ENCODE data around the gene MACROD2.
"Not testable (repeated sequence)": the region's sequence is repeated elsewhere in the genome, so short reads cannot be mapped to it uniquely, and the experiment has no call there.

MACROD2 gene

DNA sequence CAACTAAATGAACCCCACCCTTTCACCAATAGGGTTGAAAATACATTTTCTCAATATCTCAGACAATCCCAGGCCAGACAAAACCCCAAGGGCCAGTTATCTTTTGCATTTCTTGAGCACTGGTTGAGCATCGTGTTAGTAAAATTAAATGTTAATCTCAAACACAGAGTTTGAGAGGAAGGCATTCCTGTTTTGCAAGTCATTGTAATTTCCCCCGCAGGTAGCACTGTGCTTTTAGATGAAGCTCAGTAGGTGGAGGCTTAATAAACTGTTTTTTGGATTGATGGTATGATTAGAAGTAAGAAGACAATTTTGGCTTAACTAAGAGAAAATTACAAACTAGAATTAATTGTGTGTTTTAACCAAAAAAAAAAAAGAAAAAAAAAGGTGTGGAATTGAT lies 1340.7 kb downstream of the MACROD2 start:
- DNase-seq, result no peak

DNA sequence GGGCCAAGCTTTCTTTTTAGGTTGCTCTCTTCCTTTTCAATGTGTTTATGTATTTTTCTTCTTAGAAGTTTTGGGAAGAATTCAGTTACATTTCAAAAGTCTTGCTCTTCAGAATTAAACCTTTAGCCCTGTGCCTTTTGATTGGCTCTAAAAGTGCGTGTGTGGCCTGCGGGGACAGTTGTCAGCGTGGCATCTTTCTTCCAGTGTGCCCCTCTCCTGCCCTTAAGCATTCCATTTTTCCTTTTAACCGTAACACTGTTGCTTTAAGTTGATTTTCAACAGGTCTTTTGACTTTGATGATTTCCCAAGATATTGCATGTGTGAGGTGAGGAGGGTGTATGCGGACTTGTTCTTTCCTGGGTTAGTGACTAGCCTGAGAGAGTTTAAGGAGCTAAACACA lies 1341.2 kb downstream of the MACROD2 start:
- DNase-seq, result no peak

DNA sequence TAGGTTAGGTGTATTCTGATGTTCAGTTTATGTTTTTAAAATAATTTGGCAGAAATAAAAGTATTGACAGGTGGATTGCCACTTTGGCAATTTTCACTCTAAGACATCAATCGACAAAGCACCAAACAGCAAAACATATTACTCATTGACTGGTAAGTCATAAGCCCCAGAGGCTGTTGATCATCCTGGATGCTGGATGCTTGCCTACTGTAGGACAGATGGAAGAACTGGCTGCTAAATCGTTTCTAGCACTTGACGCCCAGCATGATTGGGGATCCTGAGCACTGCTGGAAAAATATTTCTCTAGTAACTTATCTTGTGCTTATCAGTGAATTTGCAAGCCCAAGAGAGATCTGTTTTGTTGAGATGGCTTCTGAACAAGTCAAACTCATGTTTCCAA lies 1343.9 kb downstream of the MACROD2 start:
- DNase-seq, result no peak

DNA sequence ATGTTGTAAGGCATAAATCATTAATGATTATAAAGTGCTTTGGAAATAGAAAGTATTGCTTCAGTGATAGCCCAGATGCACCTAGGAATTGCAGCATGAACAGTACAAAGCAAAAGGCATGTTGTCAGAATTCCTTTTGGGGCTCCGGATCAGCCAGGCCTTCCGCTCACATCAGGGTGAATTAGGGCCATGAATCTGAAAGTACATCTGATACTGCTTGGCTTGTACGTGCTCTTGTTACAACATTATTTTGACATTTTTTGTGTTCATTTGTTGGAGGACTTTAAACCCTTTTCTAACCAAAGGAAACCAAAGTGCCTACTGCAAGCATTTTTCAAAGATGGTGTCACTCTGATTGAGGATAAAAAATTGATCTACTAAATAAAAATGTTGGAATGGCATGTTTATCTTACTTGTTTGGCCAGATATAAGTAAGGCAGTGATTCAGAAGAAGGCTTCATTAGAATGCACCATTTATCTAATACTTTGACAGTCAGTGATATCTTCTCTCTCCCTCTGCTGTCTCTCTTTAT lies 1347.7 kb downstream of the MACROD2 start:
- DNase-seq, result no peak

DNA sequence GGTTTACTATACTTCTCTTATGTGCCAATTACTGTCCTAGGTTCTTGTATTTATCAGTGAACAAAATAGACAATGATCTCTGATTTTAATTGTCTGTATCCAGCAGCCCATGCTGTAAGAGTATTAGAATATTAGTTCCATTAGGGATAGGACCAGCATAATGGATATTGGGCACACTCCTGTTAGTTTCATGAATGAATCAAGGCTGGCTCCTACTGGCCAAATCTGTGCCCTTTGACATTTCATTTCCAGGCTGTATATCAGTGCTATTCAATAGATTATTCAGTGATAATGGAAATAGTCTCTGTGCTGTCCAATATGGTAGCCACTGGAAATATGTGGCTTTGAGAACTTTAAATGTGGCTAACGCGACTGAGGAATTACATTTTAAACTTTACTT lies 1350.0 kb downstream of the MACROD2 start:
- no peak for DNase-seq

DNA sequence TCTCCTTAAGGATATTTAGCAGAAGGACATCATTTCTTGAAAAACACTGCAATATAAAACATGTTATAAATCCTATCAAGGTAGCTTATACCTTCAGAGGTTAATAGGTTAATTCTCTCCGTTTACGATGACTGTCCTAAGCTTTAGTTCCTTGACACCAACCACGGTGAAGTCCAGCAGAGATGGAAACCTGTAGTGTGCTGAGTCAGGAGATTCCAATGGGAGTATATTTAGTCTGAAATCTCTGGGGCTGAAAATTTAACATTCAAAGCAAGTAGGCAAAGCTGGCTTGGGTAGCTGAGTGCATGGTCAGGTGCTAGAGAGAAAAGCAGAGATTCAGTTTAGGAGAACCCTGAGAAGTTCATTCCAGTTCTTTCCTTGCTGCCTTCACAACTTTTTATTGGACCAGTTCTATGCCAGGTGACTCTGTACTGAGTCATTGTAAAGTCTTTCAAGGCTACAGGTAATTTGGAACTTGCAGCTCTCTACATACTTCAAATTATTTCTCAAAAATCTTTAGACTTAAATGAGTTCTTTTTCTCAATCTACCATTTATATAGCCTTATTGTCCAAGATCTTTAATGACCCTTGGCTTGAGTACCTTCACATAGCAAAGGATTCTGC lies 1351.5 kb downstream of the MACROD2 start:
- no peak for DNase-seq

DNA sequence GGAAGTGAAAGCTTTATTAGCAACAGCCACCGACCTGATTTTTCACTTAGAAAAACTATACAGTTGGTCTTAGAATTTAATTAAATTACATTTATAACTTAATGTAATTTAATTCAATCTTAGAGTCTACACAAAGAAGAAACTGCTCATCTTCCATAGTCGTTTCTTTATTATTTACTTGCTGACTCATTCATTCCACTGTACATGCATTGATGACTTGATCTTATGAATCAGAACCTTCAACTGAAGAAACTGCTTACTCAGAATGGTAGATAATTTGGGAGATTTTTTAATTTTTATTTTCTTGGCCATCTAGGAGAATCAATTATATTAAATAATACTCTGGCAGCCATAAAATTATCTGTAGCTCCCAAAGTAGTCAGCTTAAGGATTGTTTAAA lies 1363.7 kb downstream of the MACROD2 start:
- no peak for DNase-seq

DNA sequence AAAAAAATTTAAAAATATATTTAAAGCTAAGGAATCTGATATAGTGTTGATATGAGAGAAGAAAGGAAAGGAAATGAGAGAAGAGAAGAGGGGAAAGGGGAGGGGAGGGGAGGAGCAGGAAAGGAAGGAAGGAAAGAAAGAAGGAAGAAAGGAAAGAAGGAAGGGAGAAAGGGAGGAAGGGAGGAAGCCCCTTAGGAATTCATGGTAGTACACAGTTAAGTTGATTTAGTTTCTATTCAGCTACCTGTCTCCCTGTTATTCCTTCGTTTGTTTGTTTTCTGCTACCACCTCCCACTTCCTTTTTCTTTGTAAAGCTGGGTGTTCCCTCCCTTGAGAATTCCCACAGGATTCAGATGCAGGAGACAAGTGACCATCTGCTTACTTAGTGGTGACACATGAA lies 1367.5 kb downstream of the MACROD2 start:
- no peak for DNase-seq

DNA sequence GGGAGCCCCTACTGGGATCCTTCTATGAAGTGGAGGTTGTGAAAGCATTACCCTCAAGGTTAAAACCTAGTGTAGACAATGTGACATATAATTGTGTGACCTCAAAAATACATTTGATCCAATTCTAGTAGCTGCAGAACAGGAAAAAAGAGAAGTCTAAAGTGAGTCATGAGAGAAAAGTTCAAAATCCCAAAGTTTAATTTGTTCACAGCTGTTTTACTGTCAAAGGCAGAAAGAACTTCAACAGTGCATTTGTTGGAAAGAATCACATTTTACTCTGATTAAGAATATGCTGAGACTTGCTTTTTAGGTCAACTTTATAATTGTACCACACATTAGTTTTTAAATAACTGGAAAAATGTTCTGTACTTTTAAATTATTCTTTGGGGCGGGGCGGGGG lies 1369.5 kb downstream of the MACROD2 start:
- DNase-seq, result no peak

DNA sequence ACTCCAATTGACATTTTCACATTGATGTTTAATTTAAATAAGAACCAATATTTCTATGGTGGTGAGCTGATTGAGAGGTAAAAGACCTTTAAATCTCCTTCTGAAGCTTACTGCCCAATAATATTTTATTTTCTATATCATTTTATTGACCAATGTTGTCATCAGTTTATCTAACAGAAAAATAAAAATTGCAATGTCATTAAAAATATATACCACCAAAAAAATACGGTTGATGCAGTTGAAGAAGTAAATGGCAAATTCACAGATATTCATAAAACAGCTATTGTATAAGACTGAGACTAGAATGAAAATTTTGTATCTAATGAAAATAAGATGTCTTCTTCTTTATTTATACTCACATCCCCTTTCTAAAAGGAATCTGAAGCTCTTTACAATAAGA lies 1375.1 kb downstream of the MACROD2 start:
- no peak for DNase-seq

DNA sequence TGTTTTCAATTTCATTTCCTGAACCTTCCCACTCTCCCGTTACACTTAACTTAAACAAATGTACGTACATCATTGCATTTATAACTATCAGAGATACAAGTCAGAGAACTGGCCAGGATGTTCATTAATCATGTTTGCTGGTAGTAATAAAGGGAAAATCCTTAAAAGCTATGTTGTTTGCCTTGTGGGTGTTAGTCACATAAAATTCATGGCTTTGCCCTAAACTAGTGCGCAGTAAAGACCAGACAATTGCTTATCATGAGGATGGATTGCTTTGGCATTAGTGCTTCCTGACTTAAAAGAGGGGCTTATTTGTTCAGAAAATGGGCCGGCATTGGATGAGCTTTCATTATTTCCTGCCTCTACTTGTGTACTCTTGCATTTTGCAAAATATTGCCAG lies 1379.4 kb downstream of the MACROD2 start:
- no peak for DNase-seq

DNA sequence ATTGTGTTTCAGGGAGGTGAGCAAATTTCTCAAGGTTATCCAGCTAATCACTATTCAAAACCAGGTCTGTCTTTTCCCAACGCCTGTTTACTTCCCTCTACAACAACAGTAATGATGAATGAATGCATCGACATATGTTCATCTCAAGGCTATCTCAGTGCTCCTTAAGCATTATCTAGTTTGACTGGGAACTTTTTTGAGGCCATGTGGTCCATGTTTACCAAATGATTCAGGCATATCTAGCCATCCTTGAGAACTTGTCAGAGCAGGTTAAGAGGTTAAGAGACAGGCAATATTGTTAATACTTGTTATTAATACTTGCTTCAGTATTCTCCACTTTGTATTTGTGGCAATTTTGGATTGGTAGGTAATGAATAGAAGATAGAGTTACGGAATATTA lies 1380.5 kb downstream of the MACROD2 start:
- no peak for DNase-seq

DNA sequence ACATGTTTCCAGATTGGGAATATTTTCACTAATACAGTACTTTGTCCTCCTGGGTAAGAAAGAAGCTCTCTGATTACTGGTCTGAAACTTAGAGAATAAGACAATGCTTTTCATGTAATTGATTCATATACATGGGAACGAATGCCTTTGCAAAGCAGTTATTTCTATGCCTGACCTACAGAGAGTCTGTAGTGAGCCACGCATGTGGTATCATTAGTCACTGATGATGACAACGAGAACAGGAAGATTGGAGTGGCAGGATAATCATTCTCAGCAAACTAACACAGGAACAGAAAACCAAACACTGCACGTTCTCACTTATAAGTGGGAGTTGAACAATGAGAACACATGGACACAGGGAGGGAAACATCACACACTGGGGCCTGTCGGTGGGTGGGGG lies 1382.3 kb downstream of the MACROD2 start:
- not testable (repeated sequence) for DNase-seq

DNA sequence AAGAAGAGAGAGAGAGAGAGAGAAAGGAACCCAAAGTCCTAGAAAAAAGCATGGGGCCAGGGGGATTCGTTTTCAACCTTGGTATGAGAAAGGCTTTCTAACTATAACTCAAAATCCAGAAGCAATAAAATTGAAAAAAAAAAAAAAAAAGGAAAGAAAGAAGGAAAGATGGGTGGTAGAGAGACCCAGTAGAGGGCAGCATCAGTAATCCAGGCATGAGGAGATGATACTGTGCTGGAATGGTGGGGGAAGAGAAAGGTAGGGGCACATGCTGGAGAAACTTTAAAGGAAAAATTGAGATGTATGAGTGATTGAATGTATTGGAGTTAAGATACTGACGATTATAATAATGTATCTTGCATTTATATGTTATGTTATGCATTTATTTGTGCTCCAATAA lies 1382.8 kb downstream of the MACROD2 start:
- no peak for DNase-seq

DNA sequence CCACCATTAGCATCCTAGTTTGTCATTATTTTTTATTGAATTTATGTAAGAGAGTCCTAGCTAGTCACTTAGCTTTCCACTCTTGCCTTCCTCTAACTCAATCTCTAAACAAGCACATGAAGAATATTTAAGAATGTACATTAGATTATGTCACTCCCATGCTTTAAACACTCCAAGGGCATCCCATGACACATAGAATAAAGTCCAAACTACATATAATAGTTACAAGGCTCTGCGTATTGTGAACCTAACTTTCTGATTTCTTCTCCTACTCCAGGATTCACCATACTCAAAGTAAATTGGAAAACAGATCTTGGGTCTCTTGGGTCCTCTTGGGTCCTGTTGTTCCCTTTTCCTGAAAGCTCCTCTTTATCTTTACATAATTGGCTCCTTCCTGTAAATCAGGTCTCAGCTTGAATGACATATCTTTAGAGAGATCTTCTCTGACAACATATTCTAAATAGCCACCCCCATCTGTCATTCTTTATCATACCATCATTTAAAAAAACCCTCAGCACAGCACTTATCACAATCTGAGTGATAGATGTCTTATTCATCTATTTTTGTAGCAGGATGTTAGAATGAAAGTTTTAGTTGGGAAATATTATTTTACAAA lies 1384.5 kb downstream of the MACROD2 start:
- DNase-seq, result no peak

DNA sequence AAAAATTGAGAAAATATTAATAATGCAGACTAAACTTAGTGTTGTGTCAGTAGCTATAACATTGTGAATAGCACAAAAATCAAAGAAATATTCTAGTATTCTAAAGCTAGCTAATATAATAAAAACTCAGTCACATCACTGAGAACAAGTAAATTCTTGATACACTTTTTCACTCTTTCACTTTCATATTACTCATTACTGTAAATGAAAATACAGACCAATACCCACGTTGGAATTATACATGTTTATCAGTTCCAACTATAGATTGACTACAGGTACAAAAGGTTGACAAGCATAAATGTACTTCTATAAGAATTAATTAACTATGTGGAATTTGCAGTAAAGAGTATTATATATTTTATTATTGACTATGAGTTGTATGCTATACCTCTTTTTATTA lies 1385.5 kb downstream of the MACROD2 start:
- no peak for DNase-seq

DNA sequence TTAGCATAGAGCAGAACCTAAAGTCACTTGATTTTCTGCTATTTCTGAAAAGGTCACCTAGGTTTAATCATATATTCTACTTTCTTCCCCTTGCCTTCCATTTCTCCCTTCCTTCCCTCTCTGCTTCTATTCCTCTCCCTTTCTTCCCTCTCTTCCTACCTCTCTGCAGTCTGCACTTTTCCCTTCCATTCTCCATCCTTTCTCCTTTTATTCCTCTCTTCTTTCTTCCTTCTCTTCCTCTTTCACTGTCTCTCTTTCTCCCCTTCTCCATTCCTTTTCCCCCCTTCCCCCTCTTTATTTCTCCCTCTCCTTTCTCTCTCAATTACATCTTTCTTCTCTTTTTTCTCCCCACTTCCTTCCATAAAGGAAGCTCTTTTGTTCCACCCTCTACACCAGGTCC lies 1391.9 kb downstream of the MACROD2 start:
- no peak for DNase-seq

DNA sequence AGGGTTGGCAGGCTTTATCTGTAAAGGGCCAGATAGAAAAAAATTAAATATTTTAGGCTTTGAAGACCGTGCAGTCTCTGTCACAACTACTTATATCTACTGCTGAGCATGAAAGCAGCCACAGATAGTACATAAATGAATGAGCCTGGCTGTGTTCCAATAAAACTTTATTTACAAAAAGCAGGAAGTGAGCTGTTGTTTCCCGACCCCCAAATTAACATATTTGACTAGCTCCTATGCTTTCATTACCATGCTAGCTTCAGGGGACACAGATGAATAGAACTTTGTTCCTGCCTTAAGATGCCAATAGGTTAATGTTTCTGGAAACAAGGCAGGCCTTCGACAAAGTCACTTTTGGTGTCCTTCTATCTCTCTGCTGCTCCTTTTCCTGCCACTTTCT lies 1400.1 kb downstream of the MACROD2 start:
- DNase-seq, result no peak

DNA sequence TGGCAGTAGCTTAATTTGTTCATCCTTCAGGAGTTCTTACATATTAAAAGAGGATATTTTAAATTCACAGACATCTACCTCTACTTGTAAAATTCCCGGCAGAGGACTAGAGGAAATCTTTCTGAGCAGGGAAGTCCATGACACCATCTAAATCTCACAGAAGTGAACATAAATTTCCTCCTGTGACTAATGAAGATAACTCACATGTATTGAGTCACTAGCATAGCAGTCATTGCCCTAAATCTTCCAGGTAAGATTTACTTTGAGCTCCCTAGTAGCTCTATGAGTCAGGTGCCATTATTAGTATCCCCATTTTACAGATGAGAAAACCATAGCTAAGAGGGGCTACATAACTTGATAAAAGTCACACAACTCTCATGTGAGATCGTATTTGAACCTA lies 1400.7 kb downstream of the MACROD2 start:
- no peak for DNase-seq

DNA sequence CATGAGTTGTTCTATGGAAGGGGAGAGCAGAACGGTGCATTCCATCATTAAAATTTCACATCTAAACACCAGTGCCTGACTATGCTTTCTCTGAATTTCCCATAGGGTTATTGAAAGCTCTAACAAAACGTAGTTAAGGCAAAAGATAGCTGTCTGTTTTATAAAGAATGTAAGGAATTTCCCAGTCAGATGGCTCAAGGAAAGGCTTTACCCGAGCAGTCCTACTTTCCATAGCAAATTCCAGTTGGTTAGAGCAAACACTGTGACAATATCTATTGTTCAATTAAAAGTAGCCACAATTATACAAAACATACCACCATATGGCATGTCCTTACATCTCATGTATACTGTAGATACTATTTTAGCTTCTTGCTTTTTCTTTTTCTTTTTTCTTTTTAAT lies 1401.6 kb downstream of the MACROD2 start:
- DNase-seq, result no peak

DNA sequence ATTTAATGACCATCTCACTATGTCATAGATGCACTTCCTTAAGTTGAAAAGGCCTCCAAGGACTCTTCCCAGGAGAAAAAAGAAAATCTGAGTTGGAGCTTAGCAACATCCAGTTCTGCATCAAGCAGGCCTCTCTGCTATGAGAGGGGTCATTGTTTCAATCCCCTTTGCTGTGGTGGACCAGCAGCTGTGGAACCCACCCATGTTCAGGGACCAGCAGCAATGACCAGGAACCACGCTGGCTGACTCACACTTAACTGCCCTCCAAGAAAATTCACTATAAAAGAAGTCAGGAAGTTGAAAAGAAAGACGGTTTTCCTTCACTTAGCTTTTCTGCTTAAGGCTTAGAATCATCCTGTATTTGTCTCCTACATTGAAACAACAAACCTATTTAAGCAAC lies 1404.5 kb downstream of the MACROD2 start:
- no peak for DNase-seq

DNA sequence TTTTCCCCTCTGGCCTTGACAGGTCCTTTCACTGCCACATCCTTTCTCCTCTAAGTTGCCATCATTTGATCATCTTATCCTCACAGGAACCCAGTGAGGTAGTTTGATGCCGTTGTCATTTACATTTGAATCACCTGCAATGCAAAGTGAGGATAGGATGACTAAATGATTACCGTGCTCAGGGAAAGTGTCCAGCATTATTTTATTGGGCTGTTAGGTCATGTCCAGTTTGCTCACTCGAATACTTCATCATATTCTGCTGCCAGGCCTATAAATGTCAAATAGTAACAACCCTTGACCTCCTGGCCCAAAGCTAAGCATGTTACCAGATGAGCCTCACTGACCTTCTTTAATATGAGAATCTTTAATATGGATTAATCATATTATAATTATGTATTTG lies 1410.8 kb downstream of the MACROD2 start:
- no peak for DNase-seq

DNA sequence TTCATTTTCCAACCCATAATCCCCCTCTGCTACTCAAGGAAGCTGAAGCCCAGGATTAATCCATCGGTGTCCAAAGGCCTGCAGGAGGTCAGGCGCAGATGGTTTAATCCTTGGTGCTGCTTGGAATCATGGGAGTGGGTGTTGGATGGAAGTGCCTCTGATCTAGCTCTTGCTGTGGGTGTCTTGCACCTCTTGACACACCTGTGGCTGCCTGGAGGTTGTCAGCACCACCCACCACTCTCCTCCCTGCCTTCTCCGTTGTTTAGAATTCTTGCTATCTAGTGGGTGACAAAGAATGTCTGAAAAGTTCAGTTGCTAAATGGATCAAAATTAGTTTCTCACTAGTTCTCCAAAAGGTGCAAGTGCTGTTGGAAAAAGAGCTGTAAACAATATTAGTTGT lies 1416.5 kb downstream of the MACROD2 start:
- DNase-seq, result no peak

DNA sequence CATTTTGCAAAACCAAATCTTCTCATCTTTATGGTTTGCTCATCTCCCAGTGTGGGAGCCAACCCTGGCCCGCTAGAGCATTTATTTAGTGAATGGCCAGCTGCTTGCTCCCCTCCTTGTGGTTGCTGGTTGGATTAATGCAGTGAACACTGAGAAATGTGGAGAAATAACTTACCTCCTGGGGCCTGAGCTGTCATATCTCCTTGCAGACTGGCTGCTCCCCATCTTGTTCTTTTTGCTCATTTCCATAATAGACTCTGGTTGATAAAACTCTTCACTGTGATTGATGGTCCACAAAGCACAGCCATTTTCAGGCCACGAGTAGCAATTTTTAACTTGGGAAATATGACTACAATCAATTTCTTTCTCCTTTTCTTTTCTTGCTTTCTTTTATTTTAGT lies 1420.6 kb downstream of the MACROD2 start:
- DNase-seq, result no peak

DNA sequence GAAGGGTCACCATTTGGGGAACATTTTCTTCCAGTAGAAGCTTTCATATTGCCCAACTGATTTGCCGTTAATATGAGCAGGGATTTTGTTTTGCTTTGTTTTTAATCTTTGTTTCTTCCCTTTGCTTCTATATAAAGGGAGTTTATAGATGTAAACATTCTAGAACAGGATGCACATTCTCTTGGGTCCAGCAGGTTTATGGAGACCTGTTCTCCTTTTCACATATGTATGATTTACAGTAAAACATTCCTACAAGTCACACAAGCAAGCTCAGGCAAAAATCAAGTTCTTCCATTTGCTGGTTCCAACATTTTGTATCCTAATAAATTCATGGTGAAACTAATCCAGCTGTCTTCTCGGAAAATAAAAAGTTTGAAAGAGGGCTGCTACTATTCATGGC lies 1424.5 kb downstream of the MACROD2 start:
- no peak for DNase-seq
